ENCODE data around the gene PCDHA5. TPM values are rescaled to one million over a fixed set of nuclear protein-coding genes. Genes with fewer than 3 reads are reported as not detected.

Gene PCDHA5
- total RNA-seq = not detected in 2 replicates

DNA sequence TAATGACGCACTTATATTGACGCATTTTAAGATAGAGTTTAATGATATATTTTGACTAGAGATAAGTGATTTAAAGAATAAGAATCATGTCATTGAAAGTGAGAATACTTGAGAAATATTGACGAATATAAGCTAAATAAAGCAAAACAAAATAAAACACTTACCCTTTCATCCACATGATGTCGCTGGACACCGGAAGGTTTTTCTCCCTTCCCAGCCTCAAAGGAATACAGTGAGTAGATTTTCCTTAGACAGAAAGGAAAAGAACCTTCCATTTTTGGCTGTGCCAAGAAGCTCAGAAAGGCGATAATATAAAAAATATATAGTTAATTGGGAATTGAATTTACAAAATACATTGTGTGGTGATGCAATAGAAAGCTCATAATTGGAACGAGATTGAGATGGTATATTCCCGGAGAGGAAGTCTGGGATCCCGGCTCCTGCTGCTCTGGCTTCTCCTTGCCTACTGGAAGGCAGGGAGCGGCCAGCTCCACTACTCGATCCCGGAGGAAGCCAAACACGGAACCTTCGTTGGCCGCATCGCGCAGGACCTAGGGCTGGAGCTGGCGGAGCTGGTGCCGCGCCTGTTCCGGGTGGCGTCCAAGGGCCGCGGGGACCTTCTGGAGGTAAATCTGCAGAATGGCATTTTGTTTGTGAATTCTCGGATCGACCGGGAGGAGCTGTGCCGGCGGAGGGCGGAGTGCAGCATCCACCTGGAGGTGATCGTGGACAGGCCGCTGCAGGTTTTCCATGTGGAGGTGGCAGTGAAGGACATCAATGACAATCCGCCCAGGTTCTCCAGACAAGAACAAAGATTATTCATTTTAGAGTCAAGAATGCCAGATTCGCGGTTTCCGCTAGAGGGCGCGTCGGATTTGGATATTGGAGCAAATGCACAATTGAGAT lies at the start of gene PCDHA5:
Gene PCDHA5 (plus strand): TSS at position 239 of the 906 bp plus-strand sequence.

DNA sequence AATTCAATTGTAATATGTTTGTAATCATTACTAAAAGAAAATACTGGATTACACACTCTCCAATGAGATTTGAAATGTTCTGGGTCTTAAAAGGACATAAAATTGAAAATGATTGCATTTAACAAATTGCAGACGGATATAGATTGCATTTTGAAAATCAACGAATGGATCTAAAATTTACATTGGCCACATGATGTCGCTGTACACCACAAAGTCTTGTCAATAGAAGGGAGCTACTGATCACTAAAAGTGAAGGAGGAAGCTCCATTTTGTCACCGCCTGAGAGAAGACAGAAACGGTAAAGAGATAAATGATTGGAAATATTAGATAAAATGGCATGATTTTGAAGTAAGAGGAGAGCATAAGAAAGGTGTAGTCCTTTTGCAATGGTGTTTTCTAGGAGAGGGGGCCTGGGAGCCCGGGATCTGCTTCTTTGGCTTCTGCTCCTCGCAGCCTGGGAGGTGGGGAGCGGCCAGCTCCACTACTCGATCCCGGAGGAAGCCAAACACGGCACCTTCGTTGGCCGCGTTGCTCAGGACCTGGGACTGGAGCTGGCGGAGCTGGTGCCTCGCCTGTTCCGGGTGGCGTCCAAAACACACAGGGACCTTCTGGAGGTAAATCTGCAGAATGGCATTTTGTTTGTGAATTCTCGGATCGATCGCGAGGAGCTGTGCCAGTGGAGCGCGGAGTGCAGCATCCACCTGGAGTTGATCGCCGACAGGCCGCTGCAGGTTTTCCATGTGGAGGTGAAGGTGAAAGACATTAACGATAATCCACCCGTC lies 35.3 kb upstream of the PCDHA5 start, which contains the start of gene PCDHA1:
Gene PCDHA1 (plus strand): TSS at position 236 of the 782 bp plus-strand sequence.

DNA sequence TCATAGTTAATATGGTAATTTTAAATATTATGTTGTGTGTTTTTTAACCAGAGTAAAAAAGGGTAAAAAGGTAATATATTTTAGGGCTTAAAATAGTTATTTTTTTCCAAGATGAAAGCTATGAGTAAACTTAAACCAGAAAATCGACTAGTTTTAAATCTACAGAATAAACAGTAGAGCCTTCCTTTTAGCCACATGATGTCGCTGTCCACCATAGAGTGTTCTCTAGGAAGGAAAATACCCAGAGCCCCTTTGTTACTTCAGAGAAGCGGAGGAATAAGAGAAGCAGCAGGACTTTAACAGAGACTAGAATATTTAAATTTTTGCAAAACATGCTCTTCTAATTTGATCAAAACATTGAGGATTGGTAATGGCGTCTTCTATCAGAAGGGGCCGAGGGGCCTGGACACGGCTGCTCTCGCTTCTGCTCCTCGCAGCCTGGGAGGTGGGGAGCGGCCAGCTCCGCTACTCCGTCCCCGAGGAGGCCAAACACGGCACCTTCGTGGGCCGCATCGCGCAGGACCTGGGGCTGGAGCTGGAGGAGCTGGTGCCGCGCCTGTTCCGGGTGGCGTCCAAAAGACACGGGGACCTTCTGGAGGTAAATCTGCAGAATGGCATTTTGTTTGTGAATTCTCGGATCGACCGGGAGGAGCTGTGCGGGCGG lies 26.7 kb upstream of the PCDHA5 start, which contains the start of gene PCDHA2:
Gene PCDHA2 (plus strand): TSS at position 258 of the 664 bp plus-strand sequence.

DNA sequence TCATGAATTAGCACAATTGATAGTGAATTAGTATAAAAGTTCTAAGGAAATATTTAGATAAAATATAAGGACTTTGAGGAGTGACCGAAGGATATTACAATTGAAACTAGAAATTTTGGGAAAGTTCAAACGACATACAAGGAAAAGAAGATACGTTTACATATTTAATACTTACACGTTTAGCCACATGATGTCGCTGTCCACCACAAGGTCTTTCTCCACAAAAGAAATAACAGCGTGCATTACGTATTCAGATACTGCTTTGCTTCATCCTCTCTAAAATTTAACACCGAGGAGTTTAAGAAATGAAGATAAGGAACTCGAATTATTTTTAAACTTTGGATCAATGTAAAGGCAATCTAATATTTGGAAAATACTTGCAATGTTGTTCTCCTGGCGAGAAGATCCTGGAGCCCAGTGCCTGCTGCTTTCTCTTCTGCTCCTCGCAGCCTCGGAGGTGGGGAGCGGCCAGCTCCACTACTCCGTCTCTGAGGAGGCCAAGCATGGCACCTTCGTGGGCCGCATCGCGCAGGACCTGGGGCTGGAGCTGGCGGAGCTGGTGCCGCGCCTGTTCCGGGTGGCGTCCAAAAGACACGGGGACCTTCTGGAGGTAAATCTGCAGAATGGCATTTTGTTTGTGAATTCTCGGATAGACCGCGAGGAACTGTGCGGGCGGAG lies 20.5 kb upstream of the PCDHA5 start, which contains the start of gene PCDHA3:
Gene PCDHA3 (plus strand): TSS at position 242 of the 678 bp plus-strand sequence.

DNA sequence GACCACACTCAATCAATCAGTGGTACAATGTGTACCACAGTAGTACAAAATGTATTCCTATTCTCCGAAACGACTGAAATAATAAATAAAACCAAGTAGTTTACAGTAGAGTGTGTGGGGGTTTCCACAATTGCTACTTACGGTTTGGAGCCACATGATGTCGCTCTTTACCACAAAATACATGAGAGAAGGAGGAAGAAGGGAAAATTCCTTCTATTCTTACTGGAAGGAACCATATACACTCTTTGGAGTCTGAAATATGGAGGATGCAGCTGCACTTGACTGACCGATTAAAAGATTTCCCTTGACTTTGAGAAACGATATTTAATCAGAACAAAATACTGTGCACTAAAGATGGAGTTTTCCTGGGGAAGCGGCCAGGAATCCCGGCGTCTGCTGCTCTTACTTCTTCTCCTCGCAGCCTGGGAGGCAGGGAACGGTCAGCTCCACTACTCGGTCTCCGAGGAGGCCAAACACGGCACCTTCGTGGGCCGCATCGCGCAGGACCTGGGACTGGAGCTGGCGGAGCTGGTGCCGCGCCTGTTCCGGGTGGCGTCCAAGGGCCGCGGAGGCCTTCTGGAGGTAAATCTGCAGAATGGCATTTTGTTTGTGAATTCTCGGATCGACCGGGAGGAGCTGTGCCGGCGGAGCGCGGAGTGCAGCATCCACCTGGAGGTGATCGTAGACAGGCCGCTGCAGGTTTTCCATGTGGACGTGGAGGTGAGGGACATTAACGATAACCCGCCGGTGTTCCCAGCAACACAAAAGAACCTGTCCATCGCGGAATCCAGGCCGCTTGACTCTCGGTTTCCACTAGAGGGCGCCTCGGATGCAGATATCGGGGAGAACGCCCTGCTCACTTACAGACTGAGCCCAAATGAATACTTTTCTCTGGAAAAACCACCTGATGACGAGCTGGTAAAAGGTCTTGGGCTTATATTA lies 14.3 kb upstream of the PCDHA5 start, which contains the start of gene PCDHA4:
Gene PCDHA4 (plus strand): TSS at position 235 of the 942 bp plus-strand sequence.

DNA sequence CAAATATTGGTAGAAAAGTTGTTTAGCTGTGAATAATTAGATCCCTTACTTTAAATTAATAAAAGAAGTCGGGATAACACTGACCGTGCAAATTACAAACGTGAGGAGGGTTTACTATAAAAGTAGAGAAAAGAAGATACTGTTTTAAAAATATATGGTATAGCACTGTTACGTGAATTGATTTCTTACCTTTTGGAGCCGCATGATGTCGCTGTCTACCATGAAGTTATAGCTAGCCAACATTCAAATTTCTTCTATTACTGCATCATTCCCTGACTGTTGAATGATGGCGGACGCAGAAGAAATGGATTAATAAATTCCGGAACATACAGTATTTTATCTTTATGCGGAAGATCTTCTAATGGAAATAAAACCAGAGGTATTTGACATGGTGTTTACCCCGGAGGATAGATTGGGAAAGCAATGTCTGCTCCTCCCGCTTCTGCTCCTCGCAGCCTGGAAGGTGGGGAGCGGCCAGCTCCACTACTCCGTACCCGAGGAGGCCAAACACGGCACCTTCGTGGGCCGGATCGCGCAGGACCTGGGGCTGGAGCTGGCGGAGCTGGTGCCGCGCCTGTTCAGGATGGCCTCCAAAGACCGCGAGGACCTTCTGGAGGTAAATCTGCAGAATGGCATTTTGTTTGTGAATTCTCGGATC lies 6.4 kb downstream of the PCDHA5 start, which contains the start of gene PCDHA6:
Gene PCDHA6 (plus strand): TSS at position 257 of the 658 bp plus-strand sequence. CDS start 132 bp downstream, at position 389.

DNA sequence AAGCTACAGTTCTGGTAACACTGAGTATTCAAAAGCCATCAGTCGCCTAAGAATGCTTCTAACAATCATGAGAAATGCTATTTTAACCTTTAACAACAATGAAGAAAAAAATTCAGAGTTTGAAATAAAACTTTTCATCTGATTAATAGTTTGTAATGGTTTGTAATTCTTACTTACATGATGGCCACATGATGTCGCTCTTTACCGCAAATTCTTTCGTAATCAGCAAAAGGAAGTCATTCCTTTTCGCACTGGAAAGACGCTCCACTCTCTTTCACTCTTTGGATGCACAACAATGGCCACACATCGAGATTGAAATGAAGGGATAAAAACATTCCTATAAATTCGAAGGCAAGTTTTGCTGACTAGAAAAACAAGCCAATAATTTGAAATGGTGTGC lies 12.6 kb downstream of the PCDHA5 start, which contains the start of gene PCDHA7:
Gene PCDHA7 (plus strand): TSS at position 277 of the 400 bp plus-strand sequence. CDS start 115 bp downstream, at position 392.

DNA sequence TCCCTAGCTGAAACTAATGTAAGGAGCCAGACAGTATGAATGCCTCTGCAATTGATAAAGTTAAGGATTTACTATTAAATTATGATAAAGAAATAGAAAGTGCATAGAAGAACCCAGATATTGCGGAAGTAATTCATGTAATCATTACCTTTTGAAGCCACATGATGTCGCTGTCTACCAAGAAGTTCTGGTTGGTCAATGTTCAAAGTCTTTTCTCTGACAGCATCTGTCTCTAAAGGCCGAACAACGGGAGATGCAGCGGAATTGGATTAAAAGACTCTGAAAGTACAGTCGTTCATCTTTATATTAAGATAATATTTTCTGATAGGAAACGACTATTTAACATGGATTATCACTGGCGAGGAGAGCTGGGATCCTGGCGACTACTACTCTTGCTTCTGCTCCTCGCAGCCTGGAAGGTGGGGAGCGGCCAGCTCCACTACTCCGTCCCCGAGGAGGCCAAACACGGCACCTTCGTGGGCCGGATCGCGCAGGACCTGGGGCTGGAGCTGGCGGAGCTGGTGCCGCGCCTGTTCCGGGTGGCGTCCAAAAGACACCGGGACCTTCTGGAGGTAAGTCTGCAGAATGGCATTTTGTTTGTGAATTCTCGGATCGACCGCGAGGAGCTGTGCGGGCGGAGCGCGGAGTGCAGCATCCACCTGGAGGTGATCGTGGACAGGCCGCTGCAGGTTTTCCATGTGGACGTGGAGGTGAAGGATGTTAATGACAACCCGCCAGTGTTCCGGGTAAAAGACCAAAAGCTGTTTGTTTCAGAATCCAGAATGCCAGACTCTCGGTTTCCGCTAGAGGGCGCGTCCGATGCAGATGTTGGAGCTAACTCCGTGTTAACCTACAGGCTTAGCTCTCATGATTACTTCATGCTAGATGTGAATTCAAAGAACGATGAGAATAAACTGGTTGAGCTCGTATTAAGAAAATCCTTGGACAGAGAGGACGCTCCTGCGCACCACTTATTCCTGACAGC lies 19.9 kb downstream of the PCDHA5 start, which contains the start of gene PCDHA8:
Gene PCDHA8 (plus strand): TSS at position 210 of the 985 bp plus-strand sequence. CDS start 135 bp downstream, at position 345.

DNA sequence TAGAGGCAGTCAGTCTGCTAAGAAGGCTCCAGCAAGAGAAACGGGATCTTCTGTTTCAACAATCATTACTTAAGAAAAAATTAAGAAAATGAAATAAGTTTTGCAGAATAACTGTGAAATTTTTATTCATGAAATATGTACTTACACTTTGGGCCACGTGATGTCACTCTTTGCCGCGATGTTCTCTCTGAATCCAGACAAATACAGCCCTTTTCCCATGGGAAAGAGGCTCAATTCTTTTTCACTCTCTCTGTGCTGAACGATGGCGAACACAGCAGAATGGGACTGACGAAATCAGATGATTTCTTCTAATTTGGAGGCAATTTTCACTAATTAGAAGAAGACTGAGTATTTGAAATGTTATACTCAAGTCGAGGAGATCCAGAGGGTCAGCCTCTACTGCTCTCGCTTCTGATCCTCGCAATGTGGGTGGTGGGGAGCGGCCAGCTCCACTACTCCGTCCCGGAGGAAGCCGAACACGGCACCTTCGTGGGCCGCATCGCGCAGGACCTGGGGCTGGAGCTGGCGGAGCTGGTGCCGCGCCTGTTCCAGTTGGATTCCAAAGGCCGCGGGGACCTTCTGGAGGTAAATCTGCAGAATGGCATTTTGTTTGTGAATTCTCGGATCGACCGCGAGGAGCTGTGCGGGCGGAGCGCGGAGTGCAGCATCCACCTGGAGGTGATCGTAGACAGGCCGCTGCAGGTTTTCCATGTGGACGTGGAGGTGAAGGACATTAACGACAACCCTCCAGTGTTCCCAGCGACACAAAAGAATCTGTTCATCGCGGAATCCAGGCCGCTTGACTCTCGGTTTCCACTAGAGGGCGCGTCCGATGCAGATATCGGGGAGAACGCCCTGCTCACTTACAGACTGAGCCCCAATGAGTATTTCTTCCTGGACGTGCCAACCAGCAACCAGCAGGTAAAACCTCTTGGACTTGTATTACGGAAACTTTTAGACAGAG lies 27.0 kb downstream of the PCDHA5 start, which contains the start of gene PCDHA9:
Gene PCDHA9 (plus strand): TSS at position 244 of the 964 bp plus-strand sequence. CDS start 114 bp downstream, at position 358.

DNA sequence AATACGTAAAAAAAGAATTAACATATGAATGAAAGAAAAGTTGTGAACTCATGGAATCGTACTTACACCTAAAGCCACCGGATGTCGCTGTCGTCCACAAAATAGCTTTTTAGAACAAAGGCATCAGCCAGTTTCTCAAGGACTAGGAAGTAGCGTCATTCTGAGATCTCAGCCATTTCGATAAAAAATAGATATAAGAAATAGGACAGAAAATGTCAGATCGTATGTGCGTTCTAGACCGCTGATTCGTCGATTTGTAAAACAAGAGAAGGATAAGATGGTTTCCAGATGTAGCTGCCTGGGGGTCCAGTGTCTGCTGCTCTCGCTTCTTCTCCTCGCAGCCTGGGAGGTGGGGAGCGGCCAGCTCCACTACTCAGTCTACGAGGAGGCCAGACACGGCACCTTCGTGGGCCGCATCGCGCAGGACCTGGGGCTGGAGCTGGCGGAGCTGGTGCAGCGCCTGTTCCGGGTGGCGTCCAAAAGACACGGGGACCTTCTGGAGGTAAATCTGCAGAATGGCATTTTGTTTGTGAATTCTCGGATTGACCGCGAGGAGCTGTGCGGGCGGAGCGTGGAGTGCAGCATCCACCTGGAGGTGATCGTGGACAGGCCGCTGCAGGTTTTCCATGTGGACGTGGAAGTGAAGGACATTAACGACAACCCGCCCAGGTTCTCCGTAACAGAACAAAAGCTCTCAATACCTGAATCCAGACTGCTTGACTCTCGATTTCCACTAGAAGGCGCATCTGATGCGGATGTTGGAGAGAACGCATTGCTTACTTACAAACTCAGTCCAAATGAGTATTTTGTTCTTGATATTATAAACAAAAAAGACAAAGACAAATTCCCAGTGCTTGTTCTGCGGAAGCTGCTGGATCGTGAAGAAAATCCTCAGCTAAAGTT lies 34.6 kb downstream of the PCDHA5 start, which contains the start of gene PCDHA10:
Gene PCDHA10 (plus strand): TSS at position 126 of the 903 bp plus-strand sequence. CDS start 152 bp downstream, at position 278.

DNA sequence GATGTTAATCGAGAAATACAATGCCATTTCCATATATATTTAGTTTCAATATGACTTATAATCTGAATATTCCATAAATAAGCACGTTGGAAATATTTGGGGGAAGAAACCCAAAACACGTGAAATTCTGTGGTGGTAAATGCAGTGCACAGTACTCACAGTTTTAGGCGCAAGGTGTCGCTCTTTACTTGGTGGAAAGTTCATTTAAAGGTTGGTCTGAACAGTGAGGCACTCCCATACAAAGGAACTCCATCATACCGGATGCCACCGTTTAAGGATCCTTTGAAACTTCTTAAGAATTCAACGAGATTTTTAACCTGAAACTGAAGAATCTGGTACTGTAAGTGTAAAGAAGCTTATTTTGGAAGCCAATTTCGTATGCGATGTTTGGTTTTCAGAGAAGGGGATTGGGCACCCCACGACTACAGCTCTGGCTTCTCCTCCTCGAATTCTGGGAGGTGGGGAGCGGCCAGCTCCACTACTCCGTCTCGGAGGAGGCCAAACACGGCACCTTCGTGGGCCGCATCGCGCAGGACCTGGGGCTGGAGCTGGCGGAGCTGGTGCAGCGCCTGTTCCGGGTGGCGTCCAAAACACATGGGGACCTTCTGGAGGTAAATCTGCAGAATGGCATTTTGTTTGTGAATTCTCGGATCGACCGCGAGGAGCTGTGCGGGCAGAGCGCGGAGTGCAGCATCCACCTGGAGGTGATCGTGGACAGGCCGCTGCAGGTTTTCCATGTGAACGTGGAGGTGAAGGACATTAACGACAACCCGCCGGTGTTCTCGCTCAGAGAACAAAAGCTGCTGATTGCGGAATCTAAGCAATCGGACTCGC lies 47.5 kb downstream of the PCDHA5 start, which contains the start of gene PCDHA11:
Gene PCDHA11 (plus strand): TSS at position 237 of the 834 bp plus-strand sequence. CDS start 147 bp downstream, at position 384.

Measured in bronchus fibroblast of lung (primary cell).